Measurements from ENCODE around the gene SH3TC1. TPM values are rescaled to one million over a fixed set of nuclear protein-coding genes. Genes with fewer than 3 reads are reported as not detected.

Gene SH3TC1
- polyA plus RNA-seq, 1 donor (not counting 4 experiments of a cell fraction or from before 2014, with no cell fraction given) = 12.3 TPM

DNA sequence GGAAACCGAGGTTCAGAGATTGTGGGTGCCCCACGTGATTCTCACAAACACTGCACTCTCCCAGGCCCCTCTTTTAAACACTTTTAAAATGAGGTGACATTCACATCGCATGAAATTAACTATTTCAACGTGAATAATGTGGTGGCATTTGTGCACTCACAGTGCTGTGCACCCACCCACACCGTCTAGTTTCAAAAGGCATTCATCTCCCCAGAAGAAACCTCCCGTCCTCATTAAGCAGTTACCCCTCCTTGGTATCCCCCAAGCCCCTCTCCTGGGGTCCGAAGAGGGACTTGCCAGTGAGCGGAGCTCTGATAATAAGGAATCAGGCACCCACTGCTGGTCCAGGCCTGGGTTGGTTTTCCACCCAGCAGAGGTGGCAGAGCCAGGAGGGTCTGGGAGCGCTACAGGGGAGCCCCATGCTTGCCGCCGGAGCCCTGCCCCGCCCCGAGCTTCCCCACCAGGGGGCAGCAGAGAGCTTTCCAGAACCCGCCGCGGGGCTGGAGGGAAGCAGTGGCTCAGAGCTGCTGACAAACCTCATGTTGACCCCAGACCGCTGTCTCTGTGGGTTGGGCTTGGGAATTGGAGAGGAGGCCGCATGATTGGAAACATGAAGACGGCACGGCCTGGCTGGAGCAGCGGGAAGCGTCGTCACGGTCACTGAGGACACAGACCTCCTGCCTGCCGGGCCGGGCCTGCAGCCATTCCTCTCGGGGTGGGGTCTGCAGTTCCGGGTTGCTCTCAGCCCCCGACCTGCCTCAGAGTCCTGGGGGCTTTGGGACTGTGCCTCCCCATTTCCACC lies 43.0 kb downstream of the SH3TC1 start:
- dilution Hi-C loops (cut with MboI; ENCODE audit: extremely low pct_ligation_motif_present, low sequenced_read_pairs) = no loop called here
- H3K27me3 ChIP-seq (ENCODE audit: control insufficient read depth, extremely low read depth, insufficient read depth, low read length) = no peaks in the 10 kb centered on the region
- H3K9me1 ChIP-seq (ENCODE audit: control insufficient read depth, extremely low read depth, insufficient read depth, low read length) = no peaks in the 10 kb centered on the region
- H3K36me3 ChIP-seq (ENCODE audit: control insufficient read depth in 2 of 2, extremely low read depth in 1 of 2, insufficient read depth in 2 of 2, low read length in 2 of 2) = peaks cover 21 to 38% of the 10 kb centered on the region in 2 experiments
- H3K4me2 ChIP-seq (ENCODE audit: control insufficient read depth, extremely low read depth, insufficient read depth, low read depth, low read length) = no peak overlapping the region
- no peaks in the 10 kb centered on the region for H3K9me3 ChIP-seq (ENCODE audit: control insufficient read depth, low read depth, low read length)
- no peaks in the 10 kb centered on the region for H3K4me1 ChIP-seq (ENCODE audit: control insufficient read depth, extremely low read depth, insufficient read depth, low read length)
- no peak overlapping the region for H3K27ac ChIP-seq (ENCODE audit: control insufficient read depth, insufficient read depth, low read length)
- H2AFZ ChIP-seq (ENCODE audit: control insufficient read depth, low read length) = no peak overlapping the region
- no peaks in the 10 kb centered on the region for H3K79me2 ChIP-seq (ENCODE audit: control insufficient read depth, insufficient read depth, low read length)
- FAIRE-seq (no peak), DNase-seq (ENCODE audit: low read depth, low spot score) (no peak)
- H4K20me1 ChIP-seq (ENCODE audit: control insufficient read depth, extremely low read depth, insufficient read depth, low read length) = peaks cover 2% of the 10 kb centered on the region
- no peak for TF ChIP-seq EZH2 (IDR thresholded peaks at IDR 0.05; ENCODE audit: low read length)
- TF ChIP-seq, protein P1, sequence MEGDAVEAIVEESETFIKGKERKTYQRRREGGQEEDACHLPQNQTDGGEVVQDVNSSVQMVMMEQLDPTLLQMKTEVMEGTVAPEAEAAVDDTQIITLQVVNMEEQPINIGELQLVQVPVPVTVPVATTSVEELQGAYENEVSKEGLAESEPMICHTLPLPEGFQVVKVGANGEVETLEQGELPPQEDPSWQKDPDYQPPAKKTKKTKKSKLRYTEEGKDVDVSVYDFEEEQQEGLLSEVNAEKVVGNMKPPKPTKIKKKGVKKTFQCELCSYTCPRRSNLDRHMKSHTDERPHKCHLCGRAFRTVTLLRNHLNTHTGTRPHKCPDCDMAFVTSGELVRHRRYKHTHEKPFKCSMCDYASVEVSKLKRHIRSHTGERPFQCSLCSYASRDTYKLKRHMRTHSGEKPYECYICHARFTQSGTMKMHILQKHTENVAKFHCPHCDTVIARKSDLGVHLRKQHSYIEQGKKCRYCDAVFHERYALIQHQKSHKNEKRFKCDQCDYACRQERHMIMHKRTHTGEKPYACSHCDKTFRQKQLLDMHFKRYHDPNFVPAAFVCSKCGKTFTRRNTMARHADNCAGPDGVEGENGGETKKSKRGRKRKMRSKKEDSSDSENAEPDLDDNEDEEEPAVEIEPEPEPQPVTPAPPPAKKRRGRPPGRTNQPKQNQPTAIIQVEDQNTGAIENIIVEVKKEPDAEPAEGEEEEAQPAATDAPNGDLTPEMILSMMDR (optimal IDR thresholded peaks at IDR 0.05 in 1 of 3, IDR thresholded peaks at IDR 0.05 in 1 of 3, conservative IDR thresholded peaks at IDR 0.05 in 1 of 3; ENCODE audit: extremely low read depth in 1 of 3, insufficient read depth in 2 of 3, low read length in 3 of 3) = peak in 2 of 3 experiments; percentile 74 to 98
- H3K9ac ChIP-seq (ENCODE audit: control insufficient read depth, extremely low read depth, insufficient read depth, low read length) = no peak overlapping the region
- H3K4me3 ChIP-seq (ENCODE audit: control insufficient read depth in 2 of 3, extremely low read depth in 1 of 3, insufficient read depth in 2 of 3, low read depth in 1 of 3, low read length in 3 of 3) = no peak overlapping the region

DNA sequence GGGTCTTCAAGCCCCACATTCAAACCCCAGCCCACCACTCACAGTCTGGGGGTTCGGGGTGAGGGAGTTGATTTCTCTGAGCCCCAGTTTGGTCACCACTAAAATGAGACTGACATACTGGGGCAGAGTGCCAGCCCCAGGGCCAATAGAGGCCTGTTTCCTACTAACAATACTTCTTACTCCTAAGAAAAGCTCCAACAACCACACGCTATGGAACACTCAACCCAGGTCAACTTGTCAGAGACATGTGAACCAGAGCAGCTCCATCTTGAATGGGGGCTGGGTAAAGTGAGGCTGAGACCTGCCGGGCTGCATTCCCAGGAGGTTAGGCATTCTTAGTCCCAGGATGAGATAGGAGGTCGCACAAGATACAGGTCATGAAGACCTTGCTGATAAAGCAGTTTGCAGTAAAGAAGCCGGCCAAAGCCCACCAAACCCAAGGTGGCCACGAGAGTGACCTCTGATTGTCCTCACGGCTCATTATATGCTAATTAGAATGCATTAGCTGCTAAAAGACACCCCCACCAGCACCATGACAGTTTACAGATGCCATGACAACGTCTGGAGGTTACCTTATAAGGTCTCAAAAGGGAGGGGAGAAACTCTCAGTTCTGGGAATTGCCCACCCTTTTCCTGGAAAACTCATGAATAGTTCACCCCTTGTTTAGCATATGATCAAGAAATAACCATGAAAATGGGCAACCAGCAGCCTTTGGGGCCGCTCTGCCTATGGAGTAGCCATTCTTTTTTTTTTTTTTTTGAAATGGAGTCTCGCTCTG lies 43.9 kb downstream of the SH3TC1 start:
- Histone ChIP-seq H3K36me3 (ENCODE audit: control insufficient read depth in 2 of 2, extremely low read depth in 1 of 2, insufficient read depth in 2 of 2, low read length in 2 of 2) (peaks cover 12 to 32% of the 10 kb centered on the region in 2 experiments), H3K27me3 (ENCODE audit: control insufficient read depth, extremely low read depth, insufficient read depth, low read length) (no peaks in the 10 kb centered on the region), H3K4me3 (ENCODE audit: control insufficient read depth in 2 of 3, extremely low read depth in 1 of 3, insufficient read depth in 2 of 3, low read depth in 1 of 3, low read length in 3 of 3) (no peak overlapping the region), H3K4me2 (ENCODE audit: control insufficient read depth, extremely low read depth, insufficient read depth, low read depth, low read length) (no peak overlapping the region), H3K4me1 (ENCODE audit: control insufficient read depth, extremely low read depth, insufficient read depth, low read length) (no peaks in the 10 kb centered on the region), H3K9me3 (ENCODE audit: control insufficient read depth, low read depth, low read length) (no peaks in the 10 kb centered on the region), H3K79me2 (ENCODE audit: control insufficient read depth, insufficient read depth, low read length) (no peaks in the 10 kb centered on the region), H3K27ac (ENCODE audit: control insufficient read depth, insufficient read depth, low read length) (no peak overlapping the region), H3K9ac (ENCODE audit: control insufficient read depth, extremely low read depth, insufficient read depth, low read length) (no peak overlapping the region), H2AFZ (ENCODE audit: control insufficient read depth, low read length) (no peak overlapping the region), H3K9me1 (ENCODE audit: control insufficient read depth, extremely low read depth, insufficient read depth, low read length) (no peaks in the 10 kb centered on the region), H4K20me1 (ENCODE audit: control insufficient read depth, extremely low read depth, insufficient read depth, low read length) (peaks cover 2% of the 10 kb centered on the region)
- FAIRE-seq (no peak), DNase-seq (ENCODE audit: low read depth, low spot score) (no peak)
- TF ChIP-seq EZH2 (IDR thresholded peaks at IDR 0.05; ENCODE audit: low read length) = no peak
- TF ChIP-seq, protein P1 (optimal IDR thresholded peaks at IDR 0.05 in 1 of 3, IDR thresholded peaks at IDR 0.05 in 1 of 3, conservative IDR thresholded peaks at IDR 0.05 in 1 of 3; ENCODE audit: extremely low read depth in 1 of 3, insufficient read depth in 2 of 3, low read length in 3 of 3) = no peak
- dilution Hi-C loops (cut with MboI; ENCODE audit: extremely low pct_ligation_motif_present, low sequenced_read_pairs) = no loop called here

All from keratinocyte (primary cell).